Uterus (tissue), 4 donors: ENCODE measurements around the gene WIPI1. TPM values are rescaled to one million over a fixed set of nuclear protein-coding genes. Genes with fewer than 3 reads are reported as not detected.

Experiments
- DNase-seq, 2 donors: peaks; one replicate each; pipeline ENCODE4 v3.0.0-alpha.2; 2019 to 2020
- H3K27ac ChIP-seq, 2 donors: fragments of 200-600 bp; sonication (generic); 1 replicate in 1 of 2; 2 replicates in 1 of 2; pipeline ENCODE4 v1.5.1; 2016 to 2018
- H3K27me3 ChIP-seq, 2 donors: fragments of 200-600 bp; sonication (generic); one replicate each; pipeline ENCODE4 v1.5.1; 2018 to 2019; ENCODE audit warnings: control low read depth in 1 of 2
- H3K36me3 ChIP-seq, 2 donors: fragments of 200-600 bp; sonication (generic); one replicate each; pipeline ENCODE4 v1.5.1; 2019; ENCODE audit warnings: control low read depth in 1 of 2
- H3K4me1 ChIP-seq, 2 donors: fragments of 200-600 bp; sonication (generic); one replicate each; pipeline ENCODE4 v1.5.1; 2018 to 2019; ENCODE audit warnings: control low read depth in 1 of 2
- H3K4me3 ChIP-seq, 2 donors: fragments of 200-600 bp; sonication (generic); 1 replicate in 1 of 2; 2 replicates in 1 of 2; pipeline ENCODE4 v1.5.1; 2018 to 2019; ENCODE audit warnings: mild to moderate bottlenecking in 1 of 2
- H3K9me3 ChIP-seq, 2 donors: fragments of 200-600 bp; sonication (generic); one replicate each; pipeline ENCODE4 v1.5.1; 2019; ENCODE audit warnings: control low read depth in 1 of 2
- CTCF ChIP-seq, 4 experiments: fragments of 200-600 bp in 2 of 4; fragments of 450-650 bp in 2 of 4; sonication (generic) in 2 of 4; IDR thresholded peaks; one replicate each; pipeline ENCODE4 v1.5.1; 2016 to 2019; ENCODE audit warnings: antibody characterized with exemption in 4 of 4, mild to moderate bottlenecking in 2 of 4, moderate library complexity in 1 of 4
- POLR2A ChIP-seq, 2 donors: fragments of 450-650 bp; IDR thresholded peaks; one replicate each; pipeline ENCODE4 v1.6.1; 2016; ENCODE audit warnings: antibody characterized with exemption in 2 of 2, mild to moderate bottlenecking in 1 of 2, moderate library complexity in 1 of 2
- intact Hi-C: fragments of 100-400 bp; cut with DNase I; formaldehyde crosslinking; loops from one replicate; pipeline ENCODE4 v1.15.1; 2023; ENCODE audit warnings: low total_unique reads
- microRNA counts, 2 donors: library from miRNA; unstranded; fragments of <30 nt; microRNA quantifications; one replicate each; lab custom pipeline; 2016 to 2017
- microRNA-seq: library from miRNA; unstranded; fragments of <30 nt; microRNA quantifications from one replicate; pipeline ENCODE4, GENCODE V29; 2016; ENCODE audit warnings: borderline microRNAs expressed, borderline replicate concordance
- small RNA-seq: library from RNA; depleted of rRNA; stranded (forward); fragments of <200 nt; gene quantifications from one replicate; pipeline ENCODE3, GENCODE V24; 2016
- total RNA-seq, 4 donors: library from RNA; depleted of rRNA in 3 of 4; stranded (reverse); fragments of >200 nt in 3 of 4; gene quantifications; one replicate each; pipeline versions ENCODE4 v1.1.0 to v1.2.4, GENCODE V29; 2014 to 2023
- donor health status: DM: yes; HTN: yes; CAD: no.

The WIPI1 gene
- total RNA-seq, 4 donors from 2014 or later: 7.9 to 40.7 (median 27.9) TPM

GRCh38 chr17:68375566-68375965, 81.7 kb downstream of the WIPI1 start:
- TF ChIP-seq CTCF (IDR thresholded peaks at IDR 0.05) (no peak), POLR2A (IDR thresholded peaks at IDR 0.05) (no peak)
- no peaks in the 10 kb centered on the region for H3K9me3 ChIP-seq
- DNase-seq: no peak
- no peaks in the 10 kb centered on the region for H3K27me3 ChIP-seq
- peaks cover 0 to 12% of the 10 kb centered on the region in 2 donors for H3K4me1 ChIP-seq
- intact Hi-C loops: no loop called here
- no peak overlapping the region for H3K4me3 ChIP-seq
- H3K27ac ChIP-seq: no peak overlapping the region
- no peaks in the 10 kb centered on the region for H3K36me3 ChIP-seq

MicroRNAs within 50 kb of the gene (microRNA counts, 767-probe panel; counts per million panel counts)
- 0 counts per million in 2 donors for microRNA hsa-miR-635 (lab: Ali Mortazavi, UCI)

Small RNA genes lying within 50 kb of the gene (microRNA-seq; reads per million reads assigned to microRNA genes)
- gene MIR635: not detected

Small RNA genes lying within 50 kb of the gene (small RNA-seq; reads per million reads assigned to genes)
- gene MIR635: not detected

Other genes starting within 250 kb of the WIPI1 start
- 10 to 100 TPM; 26.9 to 60.9 (median 35.1) TPM for gene AMZ2, start 209.5 kb downstream of the WIPI1 start, total RNA-seq
- 1 to 10 TPM in 2 of 4 donors, under 1 TPM in 1, not detected in 1; 0.35 to 1.5 (median 1.0) TPM for gene SLC16A6, start 166.4 kb downstream of the WIPI1 start, total RNA-seq
- gene ARSG, start 166.0 kb downstream of the WIPI1 start, total RNA-seq: 1 to 10 TPM in 3 of 4 donors, under 1 TPM in 1; 0.59 to 6.4 (median 5.7) TPM
- gene PRKAR1A, start 54.9 kb upstream of the WIPI1 start, total RNA-seq: 100 to 1,000 TPM; 171 to 532 (median 388) TPM
- gene FAM20A, start 143.9 kb upstream of the WIPI1 start, total RNA-seq: 10 to 100 TPM in 2 of 4 donors, 1 to 10 TPM in 1, under 1 TPM in 1; under 0.01 to 40.3 (median 14.0) TPM